T-cell (primary cell): ENCODE data around the gene YEATS4. TPM values are rescaled to one million over a fixed set of nuclear protein-coding genes. Genes with fewer than 3 reads are reported as not detected.

Experiments
- ATAC-seq, 4 experiments: fragments of 200-7000 bp in 3 of 4; fragments of 150-1000 bp in 1 of 4; cut with Tn5 transposase; replicated peaks in 1 of 4; 1 replicate in 3 of 4; 2 replicates in 1 of 4; pipeline ENCODE4 v1.10.0; 2021; ENCODE audit warnings: moderate library complexity in 3 of 4, mild to moderate bottlenecking in 2 of 4, moderate number of reproducible peaks in 1 of 4
- CTCF ChIA-PET, 2 donors: fragments of 300-600 bp; sonication (Branson Sonifier 250); formaldehyde crosslinking; loops; one replicate each; lab custom pipeline; 2022; ENCODE audit warnings: antibody characterized with exemption in 2 of 2; lab: Charles Lee
- POLR2A ChIA-PET, 2 donors: fragments of 300-600 bp; sonication (Branson Sonifier 250); formaldehyde crosslinking; loops; one replicate each; lab custom pipeline; 2022; ENCODE audit warnings: antibody characterized with exemption in 2 of 2; lab: Charles Lee
- DNase-seq, 35 experiments: peaks; one replicate each; pipeline versions ENCODE4 v3.0.0 to v3.0.0-alpha.2; 2013 to 2023
- H3K27ac ChIP-seq: one replicate; pipeline ENCODE4 v1.5.1; 2013; ENCODE audit warnings: low read length
- H3K27me3 ChIP-seq, 2 experiments: replicated peaks in 1 of 2; 1 replicate in 1 of 2; 2 replicates in 1 of 2; pipeline versions ENCODE4 v1.6.1 to v1.7.0; 2013; ENCODE audit warnings: low read length in 1 of 2, mixed read lengths in 1 of 2; ENCODE audit not compliant: control insufficient read depth in 2 of 2, insufficient read depth in 2 of 2; ENCODE audit errors: extremely low read depth in 1 of 2
- H3K36me3 ChIP-seq, 2 donors: 1 replicate in 1 of 2; 2 replicates in 1 of 2; pipeline versions ENCODE4 v1.6.1 to v1.7.0; 2013; ENCODE audit warnings: low read length in 1 of 2; ENCODE audit not compliant: control insufficient read depth in 2 of 2, insufficient read depth in 1 of 2; ENCODE audit errors: extremely low read depth in 1 of 2
- H3K4me1 ChIP-seq, 2 experiments: 1 replicate in 1 of 2; 2 replicates in 1 of 2; pipeline versions ENCODE4 v1.6.1 to v1.7.0; 2013; ENCODE audit warnings: low read length in 2 of 2, mixed read lengths in 1 of 2; ENCODE audit not compliant: insufficient read depth in 2 of 2, control insufficient read depth in 1 of 2; ENCODE audit errors: extremely low read depth in 1 of 2
- H3K4me3 ChIP-seq, 2 donors: 1 replicate in 1 of 2; 2 replicates in 1 of 2; pipeline versions ENCODE4 v1.5.1 to v1.7.0; 2013; ENCODE audit warnings: mild to moderate bottlenecking in 2 of 2, low read length in 1 of 2, moderate library complexity in 1 of 2; ENCODE audit not compliant: control insufficient read depth in 1 of 2; ENCODE audit errors: extremely low read depth in 1 of 2
- H3K9me3 ChIP-seq: 2 replicates; pipeline ENCODE4 v1.7.0; 2013
- H3K27ac Mint-ChIP-seq, 2 donors: one replicate each; pipeline ENCODE4 v1.8.0; 2020 to 2021; ENCODE audit warnings: mild to moderate bottlenecking in 2 of 2, mixed read lengths in 2 of 2
- H3K27me3 Mint-ChIP-seq, 2 donors: one replicate each; pipeline ENCODE4 v1.8.0; 2021 to 2022; ENCODE audit warnings: mixed read lengths in 2 of 2
- H3K36me3 Mint-ChIP-seq: one replicate; pipeline ENCODE4 v1.8.0; 2021; ENCODE audit warnings: mixed read lengths
- H3K4me1 Mint-ChIP-seq, 3 donors: one replicate each; pipeline ENCODE4 v1.8.0; 2020 to 2022; ENCODE audit warnings: mixed read lengths in 3 of 3, mild to moderate bottlenecking in 1 of 3
- H3K4me3 Mint-ChIP-seq, 3 donors: one replicate each; pipeline ENCODE4 v1.8.0; 2020 to 2022; ENCODE audit warnings: mild to moderate bottlenecking in 3 of 3, mixed read lengths in 3 of 3, moderate library complexity in 3 of 3
- H3K9me3 Mint-ChIP-seq, 3 donors: one replicate each; pipeline ENCODE4 v1.8.0; 2020 to 2022; ENCODE audit warnings: mixed read lengths in 3 of 3
- WGBS: methylation state at CpG from one replicate; pipeline ENCODE4 v1.1.5; 2013; ENCODE audit warnings: missing lambda C conversion rate; ENCODE audit not compliant: insufficient coverage; 5-methylcytosine and 5-hydroxymethylcytosine counted together
- total RNA-seq, 35 experiments: library from RNA in 6 of 35; stranded (reverse) in 6 of 35; fragments of 120-200 nt in 1 of 35; gene quantifications; one replicate each; pipeline versions ENCODE4 v1.2.1 to v1.2.4 and lab custom pipeline; 2013 to 2026

YEATS4 gene
- total RNA-seq, 5 donors from 2014 or later (not counting 1 experiment from before 2014, with no cell fraction given) = 16.3 to 29.6 (median 21.5) TPM

DNA sequence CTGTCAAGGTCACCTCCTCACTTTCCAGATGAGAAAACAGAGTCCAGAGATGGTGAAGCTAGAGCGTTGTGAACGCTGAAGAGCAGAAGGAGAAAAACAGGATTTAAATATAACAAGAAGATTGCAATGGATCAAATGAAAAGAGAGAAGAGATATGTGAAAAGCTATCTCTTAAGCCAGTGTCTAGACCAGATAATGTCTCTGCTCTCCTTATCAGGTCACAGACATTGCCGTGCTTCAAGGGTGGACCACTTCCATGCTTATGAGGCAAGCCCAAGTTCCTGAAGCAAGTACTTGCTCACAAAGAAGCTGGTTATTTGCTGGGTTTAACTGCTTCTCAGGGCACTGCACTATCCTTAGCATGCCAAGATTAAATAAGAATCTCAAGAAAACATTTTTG is 79.0 kb downstream of the YEATS4 start:
- H3K36me3 Mint-ChIP-seq = no peaks in the 10 kb centered on the region
- no peak overlapping the region for H3K4me3 Mint-ChIP-seq
- Histone ChIP-seq H3K36me3 (no peaks in the 10 kb centered on the region), H3K4me1 (no peaks in the 10 kb centered on the region), H3K9me3 (no peaks in the 10 kb centered on the region), H3K4me3 (no peak overlapping the region), H3K27ac (no peak overlapping the region), H3K27me3 (no peaks in the 10 kb centered on the region)
- H3K4me1 Mint-ChIP-seq = no peaks in the 10 kb centered on the region
- no peaks in the 10 kb centered on the region for H3K27me3 Mint-ChIP-seq
- ATAC-seq (no peak), DNase-seq (no peak)
- ChIA-PET POLR2A (no interaction called here), CTCF (no interaction called here)
- WGBS = 100% methylated on average over 1 of the region's 3 CpGs
- no peaks in the 10 kb centered on the region for H3K9me3 Mint-ChIP-seq
- no peak overlapping the region for H3K27ac Mint-ChIP-seq

DNA sequence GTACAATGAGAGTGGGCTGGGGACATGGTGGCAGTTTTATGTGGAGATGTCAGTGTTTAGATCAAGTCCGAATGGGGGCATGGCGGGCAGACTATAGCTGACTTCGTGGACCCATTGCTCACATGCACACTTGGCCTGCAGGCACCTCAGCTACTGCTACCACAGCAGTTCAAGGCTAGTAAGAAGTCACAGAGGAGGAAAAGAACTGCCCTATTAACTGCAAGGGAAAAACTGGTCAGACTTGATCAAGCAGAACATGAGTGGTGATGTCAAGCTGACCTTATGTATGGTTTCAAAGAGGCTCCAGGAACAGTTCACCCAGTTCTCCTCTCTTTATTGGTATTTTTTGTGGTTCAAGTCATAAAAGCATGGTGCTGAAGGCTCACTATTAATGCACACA is 80.5 kb downstream of the YEATS4 start:
- DNase-seq (no peak), ATAC-seq (no peak)
- H3K27me3 ChIP-seq = no peaks in the 10 kb centered on the region
- H3K27me3 Mint-ChIP-seq = peaks cover 2 to 4% of the 10 kb centered on the region in 2 donors
- ChIA-PET POLR2A (no interaction called here), CTCF (no interaction called here)
- no peak overlapping the region for H3K27ac Mint-ChIP-seq
- H3K9me3 ChIP-seq = no peaks in the 10 kb centered on the region
- no peaks in the 10 kb centered on the region for H3K9me3 Mint-ChIP-seq
- 100% methylated on average over 2 of the region's 3 CpGs for WGBS
- H3K27ac ChIP-seq = no peak overlapping the region
- no peaks in the 10 kb centered on the region for H3K4me1 ChIP-seq
- no peaks in the 10 kb centered on the region for H3K36me3 Mint-ChIP-seq
- no peak overlapping the region for H3K4me3 Mint-ChIP-seq
- no peaks in the 10 kb centered on the region for H3K36me3 ChIP-seq
- H3K4me1 Mint-ChIP-seq = no peaks in the 10 kb centered on the region
- H3K4me3 ChIP-seq = no peak overlapping the region

Other genes starting within 250 kb of the YEATS4 start
- 100 to 1,000 TPM in 1 of 5 donors, 10 to 100 TPM in 4; 84.3 to 111 (median 86.7) TPM for gene CPSF6, start 120.2 kb upstream of the YEATS4 start, total RNA-seq
- gene LYZ, start 11.4 kb upstream of the YEATS4 start, total RNA-seq = 10 to 100 TPM in 1 of 5 donors, 1 to 10 TPM in 4; 3.4 to 17.4 (median 5.0) TPM
- 10 to 100 TPM; 22.0 to 30.2 (median 26.2) TPM for gene FRS2, start 110.6 kb downstream of the YEATS4 start, total RNA-seq
- 100 to 1,000 TPM; 108 to 183 (median 111) TPM for gene CCT2, start 225.7 kb downstream of the YEATS4 start, total RNA-seq